ENCODE data around the gene CFAP157.

Gene CFAP157

GRCh38 chr9:127693143-127693542 is 13.6 kb upstream of the CFAP157 start:
- no peak for DNase-seq (ENCODE audit: low read depth)

GRCh38 chr9:127693697-127694096 is 13.1 kb upstream of the CFAP157 start:
- DNase-seq (ENCODE audit: low read depth), result no peak

GRCh38 chr9:127694890-127695720 is 11.7 kb upstream of the CFAP157 start:
- DNase-seq (ENCODE audit: low read depth), result no peak

GRCh38 chr9:127697575-127697974 is 9.2 kb upstream of the CFAP157 start:
- DNase-seq (ENCODE audit: low read depth), result no peak

GRCh38 chr9:127698386-127698785 is 8.4 kb upstream of the CFAP157 start:
- DNase-seq (ENCODE audit: low read depth), result no peak

- DNase-seq (ENCODE audit: low read depth), result peak; percentile 74
These were observed 7.7 kb upstream of the CFAP157 start for GRCh38 chr9:127698985-127699670.

GRCh38 chr9:127700140-127700539 is 6.6 kb upstream of the CFAP157 start:
- no peak for DNase-seq (ENCODE audit: low read depth)

- DNase-seq (ENCODE audit: low read depth), result no peak
These were observed 6.1 kb upstream of the CFAP157 start for GRCh38 chr9:127700594-127701255.

- DNase-seq (ENCODE audit: low read depth), result no peak
These were observed 3.4 kb upstream of the CFAP157 start for GRCh38 chr9:127703289-127703946.

- no peak for DNase-seq (ENCODE audit: low read depth)
These were observed 1.0 kb upstream of the CFAP157 start for GRCh38 chr9:127705577-127706379.

DNA sequence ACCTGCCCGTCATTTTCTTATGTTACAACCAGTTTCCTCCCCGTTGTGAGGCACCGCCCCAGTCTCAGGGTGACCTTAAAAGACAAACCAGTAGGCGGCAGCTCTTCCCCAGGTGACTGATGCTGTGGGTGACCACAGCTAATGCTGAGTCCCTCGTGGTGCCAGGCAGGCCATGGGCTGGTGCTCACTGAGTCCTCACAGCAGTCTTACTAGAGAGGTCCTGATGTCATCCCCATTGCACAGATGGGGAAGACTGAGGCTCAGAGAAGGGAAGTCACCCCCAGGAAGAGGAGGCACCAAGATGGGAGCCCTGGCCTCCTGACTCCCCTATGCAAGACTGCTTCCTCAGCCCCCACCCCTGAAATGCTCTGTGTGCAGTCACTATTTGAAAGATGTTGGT is 978 bp downstream of the CFAP157 start:
- peak; percentile 19 for DNase-seq (ENCODE audit: low read depth)

DNA sequence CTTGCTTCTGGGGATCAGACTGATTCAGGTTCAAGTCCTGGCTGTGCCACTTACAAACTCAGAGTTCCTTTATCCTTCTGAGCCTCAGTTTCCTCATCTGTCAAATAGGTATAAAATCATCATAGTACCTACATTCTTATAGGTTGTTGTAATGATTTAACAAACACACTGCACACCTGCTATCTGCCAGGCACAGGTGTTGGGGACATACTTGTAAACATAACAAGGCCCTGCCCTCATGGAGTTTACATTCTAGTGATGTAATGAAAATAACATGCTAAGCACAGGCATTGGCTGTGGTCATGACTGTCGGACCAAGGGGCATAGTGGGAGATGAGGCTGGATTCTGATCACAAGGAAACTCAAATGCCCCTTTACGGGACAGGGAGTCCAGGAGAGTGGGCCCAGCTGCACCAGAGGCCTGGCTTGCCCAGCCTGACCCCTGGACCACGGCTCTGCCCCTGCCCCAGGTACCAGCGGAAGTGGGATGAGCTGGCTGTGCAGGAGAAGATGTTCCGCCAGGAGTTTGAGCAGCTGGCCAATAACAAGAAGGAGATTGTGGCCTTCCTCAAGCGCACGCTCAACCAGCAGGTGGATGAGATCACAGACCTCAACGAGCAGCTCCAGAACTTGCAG is 2.3 kb downstream of the CFAP157 start:
- no peak for DNase-seq (ENCODE audit: low read depth)

GRCh38 chr9:127710204-127710783 is 3.5 kb downstream of the CFAP157 start:
- DNase-seq (ENCODE audit: low read depth), result no peak

DNA sequence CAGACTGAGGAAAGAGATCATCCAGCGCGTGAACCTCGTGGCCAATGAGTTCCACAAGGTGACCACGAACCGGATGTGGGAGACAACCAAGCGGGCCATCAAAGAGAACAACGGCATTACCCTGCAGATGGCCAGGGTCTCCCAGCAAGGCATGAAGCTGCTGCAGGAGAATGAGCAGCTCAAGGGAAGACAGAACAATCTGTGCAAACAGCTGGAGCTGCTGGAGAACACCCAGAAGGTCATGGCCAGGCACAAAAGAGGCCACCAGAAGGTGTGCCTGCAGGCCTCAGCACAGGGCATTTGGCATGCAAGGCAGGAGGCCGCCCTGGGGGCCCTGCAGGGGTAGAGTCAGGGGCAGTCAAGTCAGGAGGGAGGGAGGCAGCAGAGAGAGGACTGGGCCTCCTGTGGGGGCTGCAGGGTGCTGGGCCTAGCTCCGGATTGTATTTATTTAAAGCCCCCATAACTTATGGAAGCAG is 4.5 kb downstream of the CFAP157 start:
- no peak for DNase-seq (ENCODE audit: low read depth)

DNA sequence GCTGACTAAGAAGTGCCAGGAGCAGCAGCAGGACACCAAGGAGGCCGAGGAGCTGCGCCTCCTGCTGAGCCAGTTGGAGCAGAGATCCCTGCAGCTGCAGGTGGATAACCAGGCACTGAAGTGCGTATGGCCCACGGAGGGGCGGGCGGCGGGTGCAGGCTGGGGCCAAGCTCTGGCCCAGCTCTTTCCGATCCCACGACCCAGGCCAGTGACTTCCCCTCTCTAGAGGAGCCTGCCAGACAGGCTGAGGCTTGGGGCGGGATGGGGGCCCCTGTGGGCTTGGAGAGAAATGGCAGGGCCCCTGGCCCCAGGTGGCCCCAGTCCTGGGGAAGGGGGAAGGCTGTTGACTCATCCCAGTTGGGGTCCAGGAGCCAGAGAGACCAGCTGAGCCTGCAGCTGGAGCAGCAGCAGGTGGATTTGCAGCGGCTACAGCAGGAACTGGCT is 5.1 kb downstream of the CFAP157 start:
- no peak for DNase-seq (ENCODE audit: low read depth)

- no peak for DNase-seq (ENCODE audit: low read depth)
These were observed 5.6 kb downstream of the CFAP157 start for GRCh38 chr9:127712371-127712770.

- no peak for DNase-seq (ENCODE audit: low read depth)
These were observed 6.1 kb downstream of the CFAP157 start for GRCh38 chr9:127712867-127713266.

- DNase-seq (ENCODE audit: low read depth), result no peak
These were observed 7.4 kb downstream of the CFAP157 start for GRCh38 chr9:127714020-127714750.

GRCh38 chr9:127714951-127715469 is 8.2 kb downstream of the CFAP157 start:
- no peak for DNase-seq (ENCODE audit: low read depth)

Measured in stimulated activated CD8-positive, alpha-beta memory T cell treated with anti-CD3 and anti-CD28 coated beads, Interleukin-12 subunit alpha, Interleukin-12 subunit beta, amount 100 ng/mL, for 1 hour (primary cell).